GM19043 (cell line): ENCODE results near the gene RPS25.
"Not testable (repeated sequence)": the region's sequence is repeated elsewhere in the genome, so short reads cannot be mapped to it uniquely, and the experiment has no call there.

Source experiments
- ATAC-seq: cut with Tn5 transposase; IDR thresholded peaks from one replicate; pipeline ENCODE4 v1.9.1; 2021; ENCODE audit warnings: low read depth; ENCODE audit not compliant: unreplicated experiment

The RPS25 gene

GRCh38 chr11:119017377-119017776, 766 bp downstream of the RPS25 start:
- not testable (repeated sequence) for ATAC-seq

DNA sequence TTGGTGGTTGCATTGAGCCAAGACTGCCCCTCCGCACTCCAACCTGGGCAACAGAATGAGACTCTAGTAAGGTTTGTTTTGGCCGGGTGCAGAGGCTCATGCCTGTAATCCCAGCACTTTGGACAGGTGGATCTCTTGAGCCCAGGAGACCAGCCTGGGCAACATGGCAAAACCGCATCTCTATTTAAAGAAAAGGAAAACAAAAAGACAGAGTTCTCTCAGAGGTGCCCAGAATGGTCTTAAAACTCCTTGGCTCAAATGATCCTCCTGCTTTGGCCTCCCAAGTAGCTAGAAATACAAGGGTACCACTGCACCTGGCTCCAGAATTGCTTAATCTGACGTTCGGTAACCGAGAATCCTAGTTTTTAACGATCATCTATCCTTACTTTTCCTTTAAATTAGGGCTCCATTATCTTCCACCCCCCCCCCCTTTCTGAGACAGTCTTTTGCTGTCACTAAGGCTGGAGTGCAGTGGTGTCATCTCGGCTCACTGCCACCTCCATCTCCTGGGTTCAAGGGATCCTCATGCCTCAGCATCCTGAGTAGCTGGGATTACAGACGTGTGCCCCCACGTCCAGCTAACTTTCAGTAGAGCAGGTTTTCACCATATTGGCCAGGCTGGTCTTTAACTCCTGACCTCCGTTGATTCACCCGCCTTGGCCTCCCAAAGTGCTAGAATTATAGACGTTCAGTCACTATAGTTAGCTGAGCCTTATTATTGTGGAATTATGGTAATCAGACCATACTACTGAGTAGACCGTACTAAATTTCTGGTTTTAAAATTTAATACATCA, 1.7 kb downstream of the RPS25 start:
- ATAC-seq, result no peak

GRCh38 chr11:119015054-119015611, 3.0 kb downstream of the RPS25 start:
- no peak for ATAC-seq

DNA sequence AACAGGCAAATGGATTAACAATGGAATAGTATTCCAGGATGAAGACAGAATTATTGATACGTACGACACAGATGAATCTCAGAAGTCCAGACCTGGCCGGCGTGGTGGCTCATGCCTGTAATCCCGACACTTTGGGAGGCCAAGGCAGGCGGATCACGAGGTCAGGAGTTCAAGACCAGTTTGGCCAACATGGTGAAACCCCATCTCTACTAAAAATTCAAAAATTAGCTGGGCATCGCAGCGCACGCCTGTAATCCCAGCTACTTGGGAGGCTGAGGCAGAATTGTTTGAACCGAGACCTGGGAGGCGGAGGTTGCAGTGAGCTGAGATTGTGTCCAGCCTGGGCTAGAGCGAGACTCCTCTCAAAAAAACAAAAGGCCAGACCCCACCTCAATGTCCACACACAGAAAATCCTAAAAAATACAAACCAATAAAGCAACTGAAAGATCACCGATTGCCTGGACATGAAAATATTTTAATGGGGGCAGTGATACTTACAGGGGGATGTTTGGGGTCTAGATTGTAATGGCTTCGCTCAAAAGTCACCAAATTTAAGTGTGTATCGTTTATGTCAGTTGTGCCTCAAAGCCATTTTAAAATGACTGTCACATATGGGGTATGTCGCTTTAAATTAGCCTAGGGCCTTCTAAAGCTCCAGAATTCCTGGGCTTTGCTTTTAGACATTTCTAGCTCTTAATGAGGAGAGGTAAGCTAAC, 3.8 kb downstream of the RPS25 start:
- ATAC-seq, result no peak

DNA sequence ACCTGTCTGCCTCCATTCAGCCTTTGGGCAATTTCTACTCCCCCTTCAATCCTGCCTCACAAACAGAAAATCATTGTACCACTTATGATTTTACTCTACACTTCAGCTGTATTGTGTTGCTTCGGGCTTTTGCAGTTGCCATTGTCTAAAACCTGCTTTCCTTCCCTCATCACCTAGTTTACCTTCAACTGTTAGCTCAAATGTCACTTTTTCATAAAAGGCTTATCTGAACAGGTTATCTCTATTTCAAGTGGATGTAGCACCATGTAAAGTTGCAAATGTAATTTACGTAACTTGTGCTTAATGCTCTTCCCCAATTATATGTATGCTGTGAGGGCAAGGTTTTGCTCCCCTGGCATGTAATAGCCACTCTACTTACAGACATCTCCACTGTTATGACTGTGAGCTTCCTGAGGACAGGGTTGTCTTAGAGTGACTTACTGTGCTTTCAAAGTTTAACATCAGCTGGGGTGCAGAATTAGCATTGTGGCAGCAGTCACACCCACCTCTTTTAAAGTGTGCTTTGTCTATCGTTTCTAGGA, 5.4 kb downstream of the RPS25 start:
- no peak for ATAC-seq

GRCh38 chr11:119011476-119012053, 6.6 kb downstream of the RPS25 start:
- ATAC-seq, result no peak

- ATAC-seq, result no peak
Observed at GRCh38 chr11:119006656-119007055, 11.5 kb downstream of the RPS25 start.

DNA sequence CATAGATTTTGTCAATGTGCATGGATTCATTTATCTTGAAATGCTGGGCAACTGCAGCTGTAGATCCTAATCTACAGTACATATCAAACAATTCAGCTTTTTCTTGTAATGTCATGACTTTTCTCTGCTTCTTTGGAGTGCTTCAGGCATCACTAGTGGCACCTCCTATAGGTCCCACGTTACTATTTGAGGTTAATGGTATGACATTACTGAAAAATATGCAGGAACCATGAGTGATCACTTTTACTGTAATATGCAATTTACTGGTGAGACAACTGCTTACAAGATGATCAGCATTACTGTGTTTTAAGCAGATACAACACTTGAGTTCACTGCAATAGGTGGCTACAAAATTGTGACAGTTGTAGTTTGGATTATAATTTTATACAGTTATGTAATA, 17.2 kb downstream of the RPS25 start:
- ATAC-seq, result no peak

DNA sequence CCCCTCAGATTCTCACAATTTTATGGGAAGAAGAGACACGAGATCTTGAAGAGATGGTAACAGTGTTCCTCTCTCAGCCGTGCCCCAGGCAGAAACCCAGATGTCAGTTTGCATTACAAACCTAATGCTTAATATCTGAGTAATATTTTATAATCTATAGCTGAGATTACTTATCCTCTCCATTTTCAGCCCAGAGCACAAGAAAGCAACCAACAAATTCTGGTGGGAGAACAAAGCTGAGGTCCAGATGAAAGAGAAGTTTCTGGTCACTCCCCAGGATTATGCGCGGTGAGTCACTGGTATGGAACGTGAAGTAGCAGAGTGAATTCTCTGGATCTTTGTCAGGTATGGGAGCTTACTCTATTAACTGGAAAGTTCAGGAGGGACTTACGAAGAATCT, 19.3 kb downstream of the RPS25 start:
- ATAC-seq, result no peak

DNA sequence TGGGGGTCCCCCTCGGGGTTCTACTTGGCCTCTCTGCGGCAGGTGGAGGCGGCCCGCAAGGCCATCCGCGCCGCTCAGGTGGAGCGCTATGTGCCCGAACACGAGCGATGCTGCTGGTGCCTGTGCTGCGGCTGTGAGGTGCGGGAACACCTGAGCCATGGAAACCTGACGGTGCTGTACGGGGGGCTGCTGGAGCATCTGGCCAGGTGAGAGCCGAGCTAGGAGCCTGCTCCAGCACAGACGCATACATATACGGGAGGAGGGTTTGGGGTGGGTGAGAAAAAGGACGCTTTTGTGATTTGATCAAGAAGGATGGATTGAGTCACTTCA, 19.8 kb downstream of the RPS25 start:
- ATAC-seq, result no peak

DNA sequence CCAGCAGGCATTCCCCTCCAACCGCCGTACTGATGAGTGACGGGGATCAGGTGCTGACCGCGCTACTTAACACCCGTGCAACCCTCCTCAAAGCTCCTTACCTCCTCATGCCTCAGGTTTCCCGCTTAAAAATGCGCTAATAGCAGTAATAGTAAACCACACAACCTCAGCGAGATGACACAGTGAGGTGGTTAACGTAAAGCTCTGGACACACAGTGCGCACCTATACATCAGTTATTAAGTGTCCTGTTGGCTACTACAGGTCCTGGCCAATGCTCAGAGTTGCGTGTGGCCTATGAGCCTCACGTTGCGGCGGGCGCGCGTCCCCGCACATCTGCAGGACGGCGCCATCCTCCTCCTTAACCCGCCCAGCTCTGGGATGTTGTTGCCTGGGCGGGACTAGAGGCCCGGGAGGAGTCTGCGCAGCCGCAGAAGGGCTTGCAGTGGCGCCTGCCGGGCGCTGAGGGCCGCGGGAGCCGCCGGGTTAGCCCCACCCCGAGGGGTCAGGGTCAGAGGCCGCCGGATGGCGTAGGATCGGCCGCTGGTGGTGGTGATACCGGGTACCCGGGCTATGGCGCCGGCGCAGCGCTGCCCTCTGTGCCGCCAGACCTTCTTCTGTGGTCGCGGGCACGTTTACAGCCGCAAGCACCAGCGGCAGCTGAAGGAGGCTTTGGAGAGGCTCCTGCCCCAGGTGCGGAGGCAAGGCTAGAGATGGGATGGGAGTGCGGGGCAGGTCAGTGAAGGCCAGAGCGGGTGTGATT, 20.3 kb downstream of the RPS25 start, which contains the start of gene CENATAC:
Gene CENATAC, plus strand, starts transcription at position 512 of the 761 bp plus-strand sequence. Its CDS starts 60 bp downstream, at position 572.
- ATAC-seq, result peak; percentile 86

DNA sequence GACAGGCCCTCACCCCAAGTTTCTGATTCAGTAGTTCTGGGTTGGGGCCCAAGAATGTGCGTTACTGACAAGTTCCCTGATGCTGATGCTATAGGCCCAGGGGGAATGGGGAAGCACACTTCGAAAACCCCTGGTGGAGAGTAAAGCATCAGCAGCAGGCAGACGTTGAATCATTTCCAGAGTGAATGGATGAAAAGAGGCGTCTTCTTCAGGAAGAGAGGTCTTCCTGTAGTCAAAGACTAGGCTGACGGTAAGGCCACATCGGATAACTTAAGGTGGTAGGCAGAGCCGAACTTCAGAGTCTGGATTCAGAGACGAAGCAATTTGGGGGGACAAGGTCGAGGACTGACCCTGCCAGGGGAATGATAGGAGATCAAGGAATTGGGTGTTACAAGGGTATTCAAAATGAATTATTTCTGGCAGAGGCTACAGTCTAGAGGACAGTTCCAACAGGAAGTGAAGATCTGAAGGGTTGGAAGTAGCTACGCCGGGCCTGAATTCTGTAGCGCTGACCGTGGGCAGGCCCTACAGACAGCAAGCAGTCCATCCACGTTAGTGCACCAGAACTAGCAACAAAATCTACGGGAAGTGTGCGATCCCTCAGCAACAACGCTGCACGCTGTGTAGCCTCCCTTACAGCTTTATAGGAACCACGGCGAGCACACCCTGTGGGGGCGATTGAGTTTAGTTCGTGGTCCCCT, 21.1 kb downstream of the RPS25 start:
- no peak for ATAC-seq

DNA sequence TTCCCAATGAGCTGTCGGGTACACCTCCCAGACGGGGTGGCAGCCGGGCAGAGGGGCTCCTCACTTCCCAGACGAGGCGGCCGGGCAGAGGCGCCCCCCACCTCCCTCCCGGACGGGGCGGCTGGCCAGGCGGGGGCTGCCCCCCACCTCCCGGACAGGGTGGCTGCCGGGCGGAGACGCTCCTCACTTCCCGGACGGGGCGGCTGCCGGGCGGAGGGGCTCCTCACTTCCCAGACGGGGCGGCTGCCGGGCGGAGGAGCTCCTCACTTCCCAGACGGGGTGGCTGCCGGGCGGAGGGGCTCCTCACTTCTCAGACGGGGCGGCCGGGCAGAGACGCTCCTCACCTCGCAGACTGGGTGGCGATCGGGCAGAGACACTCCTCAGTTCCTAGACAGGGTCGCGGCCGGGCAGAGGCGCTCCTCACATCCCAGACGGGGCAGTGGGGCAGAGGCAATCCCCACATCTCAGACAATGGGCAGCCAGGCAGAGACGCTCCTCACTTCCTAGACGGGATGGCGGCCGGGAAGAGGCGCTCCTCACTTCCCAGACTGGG, 26.6 kb downstream of the RPS25 start:
- not testable (repeated sequence) for ATAC-seq

DNA sequence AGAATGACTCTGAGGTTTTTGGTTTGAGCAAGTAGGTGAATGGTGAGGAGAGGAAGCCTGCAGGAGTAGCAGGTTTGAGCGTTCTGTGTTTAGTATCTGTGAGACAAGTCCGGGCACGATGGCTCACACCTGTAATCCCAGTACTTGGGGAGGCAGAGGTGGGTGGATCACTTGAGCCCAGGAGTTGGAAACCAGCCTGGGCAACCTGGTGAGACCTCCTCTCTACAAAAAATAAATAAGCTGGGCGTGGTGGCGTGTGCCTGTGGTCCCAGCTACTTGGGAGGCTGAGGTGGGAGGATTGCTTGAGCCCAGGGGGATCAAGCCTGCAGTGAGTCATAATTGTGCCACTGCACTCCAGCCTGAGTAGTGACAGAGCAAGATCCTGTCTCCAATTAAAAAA, 29.9 kb downstream of the RPS25 start:
- ATAC-seq, result no peak

DNA sequence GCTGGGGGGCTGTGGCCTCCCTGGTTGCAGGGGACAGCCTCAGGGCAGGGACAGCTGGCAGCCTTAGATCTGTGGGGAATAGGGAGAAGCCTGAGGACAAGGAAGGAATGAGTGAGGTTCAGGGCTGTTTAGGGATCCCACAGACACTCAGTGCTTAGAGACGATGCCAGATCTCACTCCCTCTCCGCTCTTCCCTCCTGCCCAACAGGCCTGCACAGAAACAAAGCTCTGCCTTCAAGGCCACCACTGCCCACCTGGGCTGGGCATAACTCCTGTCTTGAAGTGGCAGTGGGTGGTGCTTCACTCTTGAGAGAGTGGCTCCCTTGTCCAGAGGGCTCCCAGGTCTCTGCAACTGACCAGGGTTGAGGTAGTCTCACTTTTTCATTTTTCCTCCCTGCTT, 33.3 kb downstream of the RPS25 start:
- ATAC-seq, result no peak

GRCh38 chr11:118984337-118984736, 33.8 kb downstream of the RPS25 start:
- ATAC-seq, result not testable (repeated sequence)

DNA sequence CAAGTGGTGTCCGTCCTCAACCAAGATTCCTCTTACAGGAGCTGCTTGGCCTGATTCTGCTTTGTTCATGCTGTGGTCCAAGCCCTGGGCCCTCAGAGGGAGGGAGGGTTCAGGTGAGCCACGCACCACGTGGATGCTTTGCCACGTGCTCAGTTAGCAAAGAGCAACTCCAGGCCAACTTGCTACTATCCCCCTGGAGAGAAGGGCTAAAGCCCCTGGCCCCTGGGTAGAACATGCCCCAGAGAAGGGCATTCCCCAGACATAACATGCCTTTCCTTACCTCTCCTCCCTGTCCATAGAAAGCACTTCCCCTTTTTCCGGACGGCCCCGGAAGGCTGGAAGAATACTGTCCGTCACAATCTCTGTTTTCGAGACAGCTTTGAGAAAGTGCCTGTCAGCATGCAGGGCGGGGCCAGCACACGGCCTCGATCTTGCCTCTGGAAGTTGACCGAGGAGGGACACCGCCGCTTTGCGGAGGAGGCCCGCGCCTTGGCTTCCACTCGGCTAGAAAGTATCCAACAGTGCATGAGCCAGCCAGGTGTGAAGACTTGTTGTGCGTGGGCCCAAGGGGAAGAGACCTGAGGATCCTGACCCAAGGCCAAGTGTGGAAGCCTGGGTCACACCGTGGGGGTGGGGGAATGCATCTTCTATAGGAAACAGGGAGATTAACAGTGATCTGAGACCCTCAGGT, 37.8 kb downstream of the RPS25 start:
- ATAC-seq, result no peak

DNA sequence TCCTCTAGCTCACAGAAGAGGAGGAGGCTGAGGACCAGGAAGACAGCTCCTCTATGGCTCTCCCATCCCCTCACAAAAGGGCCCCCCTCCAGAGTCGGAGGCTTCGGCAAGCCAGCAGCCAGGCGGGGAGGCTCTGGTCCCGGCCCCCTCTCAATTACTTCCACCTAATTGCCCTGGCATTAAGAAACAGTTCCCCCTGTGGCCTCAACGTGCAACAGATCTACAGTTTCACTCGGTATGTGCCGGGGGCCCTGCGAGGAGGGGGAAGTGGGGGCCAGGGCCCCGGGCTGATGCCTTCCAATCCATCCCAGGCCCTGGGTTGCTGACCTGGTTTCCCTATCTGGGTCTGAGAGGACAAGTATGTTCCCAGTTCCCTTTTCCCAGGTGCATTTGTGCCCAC, 38.7 kb downstream of the RPS25 start:
- ATAC-seq, result no peak
